Activated T-cell treated with anti-CD3 and anti-CD28 coated beads, Interleukin-2, amount 50 U/mL, for 1 hour (primary cell): ENCODE results near the gene SAP30.

Experiments
- DNase-seq: peaks from one replicate; pipeline ENCODE4 v3.0.0-alpha.2; 2020

The SAP30 gene

DNA sequence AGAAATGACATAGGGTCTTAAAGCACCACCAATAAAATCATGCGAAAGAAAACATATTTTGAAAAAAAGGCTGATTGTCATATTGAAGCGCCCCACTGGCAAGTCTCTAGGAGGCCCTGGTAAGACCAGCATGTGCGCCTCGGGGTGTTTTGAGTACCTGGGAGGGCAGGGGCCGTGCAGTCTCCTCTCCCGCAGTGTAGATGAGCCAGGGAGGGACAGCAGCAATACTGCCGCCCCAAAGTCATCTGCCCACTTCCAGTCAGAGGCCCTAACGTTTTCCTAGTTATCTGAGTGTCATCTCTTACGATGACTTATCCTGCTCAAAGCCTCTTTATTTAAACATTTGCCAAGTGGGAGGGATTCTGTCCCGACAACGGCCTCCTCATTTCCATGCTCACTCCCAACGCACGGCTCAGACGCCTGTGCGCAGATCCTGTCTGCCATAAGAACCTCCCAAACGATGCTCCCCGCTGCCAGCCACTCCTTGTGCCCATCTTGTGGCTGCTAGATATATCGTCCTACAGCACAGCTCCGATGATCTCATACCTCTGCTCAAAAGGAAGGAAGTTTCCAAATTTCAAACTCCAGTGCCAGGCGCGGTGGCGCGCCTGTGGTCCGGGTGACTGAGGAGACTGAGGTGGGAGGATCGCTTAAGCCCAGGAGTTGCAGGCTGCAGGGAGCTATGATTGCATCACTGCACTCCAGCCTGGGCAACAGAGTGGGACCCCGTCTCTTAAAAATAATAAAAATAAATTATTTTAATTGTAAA is 45.3 kb downstream of the SAP30 start:
- DNase-seq, result no peak

DNA sequence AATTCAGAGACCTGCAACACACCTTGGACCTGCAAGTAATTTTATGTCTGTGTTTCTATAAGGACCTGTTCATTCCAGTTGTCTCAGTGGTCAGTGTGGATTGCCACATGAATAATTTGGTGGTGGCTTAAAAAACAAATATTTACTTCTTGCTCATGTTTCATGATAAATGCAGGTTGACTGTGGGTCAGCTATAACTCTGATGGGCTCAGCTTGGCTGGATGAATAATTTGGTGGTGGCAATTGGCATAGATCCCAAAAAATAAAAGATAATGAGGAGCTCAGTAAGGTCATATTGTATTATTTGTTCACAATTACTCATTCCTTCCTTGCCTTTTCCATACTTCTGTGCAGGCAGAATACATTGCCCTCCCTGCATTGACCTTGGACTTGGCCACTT is 47.1 kb downstream of the SAP30 start:
- no peak for DNase-seq

DNA sequence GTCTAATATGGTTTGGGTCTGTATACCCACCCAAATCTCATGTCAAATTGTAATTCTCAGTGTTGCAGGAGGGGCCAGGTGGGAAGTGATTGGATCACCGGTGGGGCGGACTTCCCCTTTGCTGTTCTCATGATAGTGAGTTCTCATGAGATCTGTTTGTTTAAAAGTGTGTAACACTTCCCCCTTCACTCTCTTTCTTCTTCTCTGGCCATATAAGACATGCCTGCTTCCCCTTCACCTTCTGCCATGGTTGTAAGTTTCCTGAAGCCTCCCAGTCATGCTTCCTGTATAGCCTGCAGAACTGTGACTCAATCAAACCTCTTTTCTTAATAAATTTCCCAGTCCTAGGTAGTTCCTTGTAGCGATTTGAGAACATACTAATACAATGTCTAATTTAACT is 47.9 kb downstream of the SAP30 start:
- DNase-seq, result no peak

DNA sequence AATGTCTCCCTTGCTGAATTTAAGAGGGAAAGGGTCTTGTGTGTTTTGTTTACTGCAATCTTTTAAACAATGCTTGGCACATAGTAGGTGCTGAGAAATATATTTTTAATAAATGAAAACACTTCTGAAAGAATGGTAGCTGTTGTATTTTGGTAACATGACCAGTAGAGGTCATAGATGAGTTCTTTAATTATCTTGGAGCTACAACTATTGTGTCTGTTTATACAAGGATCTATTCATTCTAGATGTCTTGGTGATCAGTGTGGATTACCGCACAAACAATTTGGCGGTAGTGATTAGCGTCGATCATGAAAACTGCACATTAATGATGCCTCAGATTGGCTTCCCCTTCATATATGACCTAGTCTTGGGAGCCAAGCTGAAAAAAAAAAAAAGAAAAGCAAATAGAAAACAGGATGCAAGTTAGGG is 49.6 kb downstream of the SAP30 start:
- DNase-seq, result no peak

DNA sequence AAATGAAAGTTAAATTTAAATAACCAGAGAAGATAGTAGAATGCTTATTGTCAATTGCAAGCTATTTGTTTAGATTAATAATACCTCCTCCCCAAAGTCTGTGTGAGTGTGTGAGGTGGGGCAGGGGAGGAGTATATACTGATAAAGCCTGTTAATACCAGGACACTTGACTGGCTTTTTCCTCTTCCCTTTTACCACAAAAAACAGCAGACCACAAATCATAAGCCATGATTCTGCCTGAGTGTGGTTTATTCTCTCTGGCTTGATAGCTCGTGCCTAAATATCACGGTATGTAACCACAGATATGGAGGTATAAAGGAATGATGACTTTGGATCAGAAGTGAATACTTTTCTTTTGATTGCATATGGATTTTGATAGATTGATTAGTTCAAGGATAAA is 50.0 kb downstream of the SAP30 start:
- DNase-seq, result no peak

DNA sequence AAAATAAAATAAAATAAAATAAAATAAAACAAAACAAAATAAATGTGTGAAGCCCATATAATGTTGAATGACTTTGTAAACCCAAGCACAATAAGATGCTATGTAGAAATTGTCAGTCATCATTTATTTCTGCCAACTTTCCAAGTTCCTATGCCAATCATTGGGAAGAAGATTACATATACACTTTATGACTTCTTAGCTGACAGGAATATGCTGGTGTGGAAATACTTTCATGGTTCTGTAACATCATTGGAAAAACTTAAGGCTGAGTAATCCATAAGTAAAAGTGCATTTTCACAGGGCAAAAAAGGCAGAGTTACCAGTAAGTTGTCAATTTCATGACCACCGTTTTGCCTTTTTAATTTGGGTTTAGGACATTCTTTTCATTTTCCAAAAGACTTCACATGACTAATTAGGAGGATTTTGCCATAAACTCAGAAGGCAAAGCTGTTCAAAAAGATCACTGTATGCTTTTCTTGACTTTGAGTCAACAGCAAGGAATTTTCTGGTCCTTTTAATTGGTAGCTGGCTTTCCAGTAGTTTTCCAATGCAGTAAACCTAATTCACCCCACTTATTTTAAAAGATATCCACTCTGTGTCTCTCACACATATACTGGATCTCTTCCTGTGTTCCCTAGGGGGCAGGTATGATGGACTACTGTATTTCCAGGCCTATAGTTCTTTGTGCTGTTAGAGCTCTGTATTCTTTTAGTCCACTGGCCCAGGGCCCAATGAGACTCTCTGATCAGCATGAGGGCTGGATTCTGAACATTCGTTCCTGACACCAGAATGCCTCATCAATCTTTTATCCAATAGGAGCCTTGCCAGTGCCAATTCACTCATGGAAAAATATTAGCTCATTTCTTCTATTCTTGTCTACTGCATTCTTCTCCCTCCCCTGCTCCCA is 54.4 kb downstream of the SAP30 start:
- no peak for DNase-seq

DNA sequence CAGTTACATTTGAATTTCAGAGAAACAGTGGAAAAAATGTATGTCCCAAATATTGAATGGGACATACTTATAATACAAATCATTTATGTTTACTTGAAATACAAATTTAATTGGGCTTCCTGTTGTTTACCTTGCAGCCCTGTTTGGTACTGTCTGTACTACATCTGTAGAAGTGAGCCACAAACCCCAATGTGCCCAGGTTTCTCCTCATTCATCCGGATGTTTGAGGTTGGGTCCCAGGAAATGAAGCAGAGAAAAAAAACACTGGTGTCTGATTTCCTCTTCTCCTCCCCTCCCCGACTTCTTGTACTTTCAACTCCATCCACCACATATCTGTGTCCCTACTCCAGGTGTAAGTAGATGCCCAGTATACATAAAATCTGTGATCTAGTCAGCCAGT is 55.3 kb downstream of the SAP30 start:
- DNase-seq, result no peak
